ENCODE measurements around the gene RPRD1B.
A peak's percentile ranks its signal among the peaks of the same experiment; 100 is the strongest.

The RPRD1B gene

DNA sequence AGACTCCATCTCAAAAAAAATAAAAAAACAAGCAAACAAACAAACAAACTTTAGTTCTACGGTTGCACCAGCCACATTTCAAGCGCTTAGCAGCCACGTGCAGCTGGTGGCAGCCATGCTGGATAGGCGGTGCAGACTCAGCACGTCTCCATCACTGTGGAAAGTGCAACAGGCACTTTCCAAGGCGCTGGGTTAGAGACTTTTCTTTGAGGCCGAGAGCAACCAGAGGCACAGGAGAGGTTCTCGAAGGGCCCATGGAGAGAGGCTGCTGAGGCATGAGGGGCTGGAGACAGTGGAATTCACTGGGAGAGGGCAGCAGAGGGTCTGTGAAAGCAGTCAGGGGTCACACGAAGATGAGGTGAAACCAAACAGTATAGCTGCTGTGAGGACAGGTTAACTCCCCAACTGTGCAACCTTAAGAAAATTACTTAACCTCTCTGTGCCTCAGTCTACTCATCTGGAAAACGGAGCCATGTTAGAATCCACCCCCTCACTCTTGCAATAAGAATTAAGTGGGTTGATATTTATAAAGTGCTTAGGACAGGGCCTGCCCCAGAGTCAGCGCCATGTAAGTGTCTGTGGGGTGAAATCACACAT, 104.0 kb downstream of the RPRD1B start:
- POLR2A ChIA-PET (ENCODE audit: low non-redundant PET), result no interaction called here
- TF ChIP-seq, protein P1, sequence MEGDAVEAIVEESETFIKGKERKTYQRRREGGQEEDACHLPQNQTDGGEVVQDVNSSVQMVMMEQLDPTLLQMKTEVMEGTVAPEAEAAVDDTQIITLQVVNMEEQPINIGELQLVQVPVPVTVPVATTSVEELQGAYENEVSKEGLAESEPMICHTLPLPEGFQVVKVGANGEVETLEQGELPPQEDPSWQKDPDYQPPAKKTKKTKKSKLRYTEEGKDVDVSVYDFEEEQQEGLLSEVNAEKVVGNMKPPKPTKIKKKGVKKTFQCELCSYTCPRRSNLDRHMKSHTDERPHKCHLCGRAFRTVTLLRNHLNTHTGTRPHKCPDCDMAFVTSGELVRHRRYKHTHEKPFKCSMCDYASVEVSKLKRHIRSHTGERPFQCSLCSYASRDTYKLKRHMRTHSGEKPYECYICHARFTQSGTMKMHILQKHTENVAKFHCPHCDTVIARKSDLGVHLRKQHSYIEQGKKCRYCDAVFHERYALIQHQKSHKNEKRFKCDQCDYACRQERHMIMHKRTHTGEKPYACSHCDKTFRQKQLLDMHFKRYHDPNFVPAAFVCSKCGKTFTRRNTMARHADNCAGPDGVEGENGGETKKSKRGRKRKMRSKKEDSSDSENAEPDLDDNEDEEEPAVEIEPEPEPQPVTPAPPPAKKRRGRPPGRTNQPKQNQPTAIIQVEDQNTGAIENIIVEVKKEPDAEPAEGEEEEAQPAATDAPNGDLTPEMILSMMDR (conservative IDR thresholded peaks at IDR 0.05; ENCODE audit: low read depth), result no peak
- no peak overlapping the region for H3K27ac ChIP-seq
- CTCF ChIA-PET, result interaction anchor here (1.2 kb wide), 1 partner anchor 27 kb away, joined by 3 read pairs; no protein-coding TSS in a partner anchor
- no peak for DNase-seq (ENCODE audit: low spot score)

DNA sequence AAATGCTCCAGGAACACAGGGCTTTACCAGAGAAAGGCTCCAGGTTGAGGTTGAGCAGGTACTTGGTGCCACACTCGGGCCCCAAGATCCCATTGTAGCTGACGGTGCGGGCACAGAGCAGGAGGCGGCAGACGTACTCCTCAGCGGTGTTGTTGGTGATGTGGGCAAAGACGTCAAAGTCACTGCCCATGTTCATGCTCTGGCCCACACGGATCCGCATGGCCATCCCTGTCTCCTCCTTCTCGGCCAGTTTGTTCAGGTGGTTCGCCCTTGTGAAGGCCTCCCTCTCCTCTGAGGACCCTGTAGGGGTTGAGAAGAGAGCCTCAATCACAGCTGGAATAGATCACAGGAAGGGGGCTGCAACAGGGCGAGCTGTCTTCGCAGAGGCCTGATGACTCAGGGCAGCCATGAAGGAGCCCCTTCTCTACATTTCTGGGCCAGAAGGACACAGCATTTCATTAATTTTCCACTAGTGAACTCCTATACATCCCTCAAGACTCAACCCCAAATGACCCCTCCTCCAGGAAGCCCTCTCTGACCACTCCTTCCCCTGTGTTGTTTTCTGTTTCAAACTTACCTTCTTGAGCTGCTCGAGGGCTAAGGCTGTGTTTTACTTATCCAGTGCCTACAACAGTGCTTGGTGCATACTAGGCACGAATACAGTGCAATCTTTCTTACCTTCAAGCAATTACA, 104.7 kb downstream of the RPRD1B start:
- no peak overlapping the region for H3K27ac ChIP-seq
- POLR2A ChIA-PET (ENCODE audit: low non-redundant PET), result no interaction called here
- TF ChIP-seq, protein P1 (conservative IDR thresholded peaks at IDR 0.05; ENCODE audit: low read depth), result no peak
- DNase-seq (ENCODE audit: low spot score), result no peak
- CTCF ChIA-PET, result interaction anchor here (1.2 kb wide), 1 partner anchor 26 kb away, joined by 3 read pairs; no protein-coding TSS in a partner anchor

DNA sequence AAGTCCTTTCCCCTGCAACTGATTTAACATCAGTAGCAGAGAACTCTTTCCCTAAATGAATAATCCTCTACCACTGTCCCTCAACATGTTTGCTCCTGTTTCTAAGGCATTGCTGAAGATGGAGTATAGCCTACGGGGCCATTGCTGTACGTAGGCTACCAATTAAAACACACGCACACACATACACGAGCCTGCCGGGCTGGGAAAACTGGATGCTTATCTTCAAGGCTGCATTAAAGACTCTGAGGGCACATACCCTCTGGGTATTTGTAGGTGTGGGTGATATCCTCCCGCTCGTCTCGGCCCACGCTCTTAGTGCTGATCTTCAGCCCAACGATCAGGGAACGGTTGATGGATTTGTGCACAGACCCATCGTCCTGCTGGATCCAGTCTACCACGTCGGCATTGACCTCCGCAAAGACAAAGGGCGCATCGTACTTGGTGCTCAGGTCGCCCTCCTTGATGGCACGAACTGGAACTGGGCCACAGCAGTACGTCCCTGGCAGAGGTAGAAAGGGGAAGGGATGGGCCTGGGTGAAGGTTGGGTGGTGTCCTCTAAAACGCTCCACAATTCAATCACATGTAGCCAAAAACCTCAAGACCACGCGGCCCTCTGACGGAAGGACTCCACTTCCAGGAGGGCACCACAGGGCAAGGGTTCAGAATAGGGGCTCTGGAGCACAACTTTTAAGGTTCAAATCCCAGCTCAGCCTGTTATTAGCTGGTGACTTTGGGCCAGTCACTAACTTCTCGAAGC, 105.8 kb downstream of the RPRD1B start:
- H3K27ac ChIP-seq, result no peak overlapping the region
- TF ChIP-seq, protein P1 (conservative IDR thresholded peaks at IDR 0.05; ENCODE audit: low read depth), result no peak
- ChIA-PET POLR2A (ENCODE audit: low non-redundant PET) (no interaction called here), CTCF (interaction anchor here (0.7 kb wide), 1 partner anchor 16 kb away, joined by 4 read pairs; no protein-coding TSS in a partner anchor)
- no peak for DNase-seq (ENCODE audit: low spot score)

DNA sequence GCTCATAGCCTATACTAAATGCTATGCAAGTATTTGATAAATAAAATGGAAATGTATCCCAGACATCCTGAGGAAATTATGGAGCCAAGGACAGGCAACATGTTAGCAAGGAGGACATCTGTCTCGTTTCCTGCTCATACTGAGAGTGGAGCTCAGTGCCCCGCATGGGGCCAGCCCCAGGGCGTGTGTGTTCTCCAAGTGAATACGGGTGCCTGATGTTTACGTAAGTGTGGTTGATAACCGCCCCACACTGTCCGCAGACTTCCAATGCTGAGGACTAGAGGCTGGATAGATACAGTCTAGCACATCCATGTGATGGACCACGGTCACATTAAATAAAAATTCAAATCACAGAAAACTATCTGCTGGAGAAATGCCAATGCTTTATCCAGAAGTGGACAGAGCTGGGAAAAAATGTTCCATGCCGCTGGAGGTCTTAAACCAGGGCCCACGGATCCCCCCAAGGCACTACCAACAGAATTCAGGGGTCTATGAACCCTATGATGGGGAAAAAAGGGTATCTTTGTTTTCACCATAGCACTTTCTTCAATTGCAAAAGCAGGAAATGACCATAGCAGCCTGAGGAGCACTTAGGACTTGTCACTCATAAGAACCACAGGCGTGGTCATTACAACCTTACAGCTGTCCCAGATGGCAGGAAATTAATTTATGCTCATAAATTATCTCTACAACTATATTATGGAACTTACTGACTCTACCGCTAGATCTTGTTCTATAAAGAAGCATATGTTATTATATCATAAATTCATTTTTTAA, 106.6 kb downstream of the RPRD1B start:
- DNase-seq (ENCODE audit: low spot score), result no peak
- ChIA-PET CTCF (interaction anchor here (0.6 to 0.7 kb wide), 2 partner anchors 15 to 165 kb away, joined by 3 to 4 read pairs; no protein-coding TSS in a partner anchor), POLR2A (ENCODE audit: low non-redundant PET) (no interaction called here)
- TF ChIP-seq, protein P1 (conservative IDR thresholded peaks at IDR 0.05; ENCODE audit: low read depth), result no peak
- no peak overlapping the region for H3K27ac ChIP-seq

DNA sequence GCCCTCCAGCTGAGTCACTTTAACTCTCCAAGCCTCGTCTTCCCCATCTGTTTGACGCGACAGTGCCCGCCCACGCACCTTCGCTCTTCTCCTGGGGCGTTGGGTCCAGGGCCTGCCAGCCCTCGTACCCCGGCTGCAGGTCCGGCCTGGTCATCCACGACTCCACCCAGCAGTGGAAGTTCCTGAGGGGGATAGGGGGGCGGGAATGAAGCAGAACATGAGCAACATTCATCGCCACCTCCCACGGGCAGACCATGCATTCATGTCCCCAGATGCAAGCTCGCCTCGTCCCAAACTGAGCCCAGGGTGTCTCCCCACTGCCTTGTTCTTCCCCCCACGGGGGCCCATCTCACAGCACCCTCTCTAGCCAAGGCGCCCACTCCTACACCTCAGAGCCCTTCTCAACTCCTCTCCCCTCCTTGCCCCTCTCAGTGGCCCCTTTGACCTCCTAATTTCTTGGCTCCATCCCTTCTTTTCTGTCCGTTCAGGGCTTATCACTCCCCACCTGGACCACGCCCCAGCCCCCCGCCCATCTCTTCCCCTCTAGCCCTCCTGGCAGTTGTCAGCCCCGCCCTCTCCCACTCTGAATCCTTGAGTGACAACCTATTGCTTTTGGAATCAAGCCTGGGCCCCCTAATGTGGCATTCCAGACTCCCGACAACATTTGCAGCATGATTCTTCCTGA, 107.8 kb downstream of the RPRD1B start:
- TF ChIP-seq, protein P1 (conservative IDR thresholded peaks at IDR 0.05; ENCODE audit: low read depth), result no peak
- H3K27ac ChIP-seq, result peak overlapping the region; percentile 0; the same call in 1 of the 2 replicates
- DNase-seq (ENCODE audit: low spot score), result no peak
- CTCF ChIA-PET, result interaction anchor here (0.6 kb wide), 1 partner anchor 40 kb away, joined by 3 read pairs; no protein-coding TSS in a partner anchor
- POLR2A ChIA-PET (ENCODE audit: low non-redundant PET), result no interaction called here

Measured in RWPE1 (cell line).